Activated gamma-delta T cell (primary cell): Measurements from ENCODE around the gene MDH1.

Experiments used
- DNase-seq: peaks from one replicate; lab custom pipeline; 2025; lab: John Stamatoyannopoulos, UW

Gene MDH1

DNA sequence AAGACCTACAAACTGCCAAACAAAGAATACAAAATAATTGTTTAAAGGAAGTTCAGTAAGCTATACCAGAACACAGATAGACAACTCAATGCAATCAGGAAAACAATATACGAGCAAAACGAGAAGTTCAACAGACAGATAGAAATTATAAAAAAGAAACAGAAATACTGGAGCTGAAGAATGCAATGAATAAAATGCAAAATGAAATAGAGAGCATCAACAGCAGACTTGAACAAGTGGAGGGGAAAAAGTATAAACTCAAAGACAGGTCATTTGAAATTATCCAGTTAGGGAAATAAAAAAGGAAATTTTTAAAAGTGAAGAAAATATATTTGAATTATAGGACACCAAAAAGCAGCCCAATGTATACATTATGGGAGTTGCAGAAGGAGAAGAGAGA, 43.6 kb downstream of the MDH1 start:
- no peak for DNase-seq

DNA sequence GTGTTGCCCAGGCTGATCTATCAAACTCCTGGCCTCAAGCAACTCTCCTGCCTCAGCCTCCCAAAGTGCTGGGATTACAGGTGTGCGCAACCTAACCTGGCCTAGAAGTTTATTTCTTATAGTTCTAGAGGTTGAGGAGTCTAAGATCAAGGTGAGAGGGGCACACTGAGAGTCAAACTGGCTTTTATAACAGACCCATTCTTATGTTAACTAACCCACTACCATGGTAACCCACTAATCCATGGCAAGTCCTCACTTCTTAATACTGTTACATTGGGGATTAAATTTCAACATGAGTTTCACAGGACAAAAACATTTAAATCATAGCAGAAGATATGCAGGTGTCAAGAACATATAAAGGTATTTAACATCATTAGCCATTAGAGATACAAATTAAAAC, 50.6 kb downstream of the MDH1 start:
- DNase-seq, result no peak

DNA sequence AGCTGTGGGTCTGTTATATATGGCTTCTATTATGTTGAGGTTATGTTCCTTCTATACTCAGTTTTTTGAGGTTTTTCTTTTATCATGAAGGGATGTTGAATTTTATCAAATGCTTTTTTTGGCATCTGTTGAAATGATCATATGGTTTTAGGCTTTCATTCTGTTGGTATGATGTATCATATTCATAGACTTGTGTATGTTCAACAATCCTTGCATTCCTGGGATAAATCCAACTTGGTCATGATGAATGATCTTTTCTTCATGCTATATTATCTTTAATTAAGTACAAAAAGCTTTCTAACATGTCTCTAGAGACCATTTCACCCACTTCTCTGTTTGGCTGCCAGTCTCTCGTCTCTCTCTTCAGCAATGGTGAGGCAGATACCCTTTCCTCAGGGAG, 54.2 kb downstream of the MDH1 start:
- DNase-seq, result no peak

DNA sequence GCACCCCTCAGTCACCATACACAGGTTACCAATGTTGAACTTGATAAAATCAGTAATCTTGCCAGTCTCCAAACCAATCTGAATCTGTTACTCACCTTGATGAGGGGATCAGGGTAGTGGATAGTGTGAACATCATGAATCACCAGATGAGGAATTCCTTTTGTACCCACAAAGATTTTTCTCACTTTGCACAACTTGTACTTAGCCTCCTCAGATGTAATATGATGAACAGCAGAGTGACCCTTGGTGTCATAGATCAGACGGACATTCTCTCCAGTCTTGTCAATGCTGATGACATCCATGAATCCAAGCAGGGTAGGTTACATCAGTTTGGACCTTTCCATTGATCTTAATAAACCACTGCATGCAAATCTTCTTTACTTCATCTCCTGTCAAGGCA, 54.7 kb downstream of the MDH1 start:
- DNase-seq, result no peak

DNA sequence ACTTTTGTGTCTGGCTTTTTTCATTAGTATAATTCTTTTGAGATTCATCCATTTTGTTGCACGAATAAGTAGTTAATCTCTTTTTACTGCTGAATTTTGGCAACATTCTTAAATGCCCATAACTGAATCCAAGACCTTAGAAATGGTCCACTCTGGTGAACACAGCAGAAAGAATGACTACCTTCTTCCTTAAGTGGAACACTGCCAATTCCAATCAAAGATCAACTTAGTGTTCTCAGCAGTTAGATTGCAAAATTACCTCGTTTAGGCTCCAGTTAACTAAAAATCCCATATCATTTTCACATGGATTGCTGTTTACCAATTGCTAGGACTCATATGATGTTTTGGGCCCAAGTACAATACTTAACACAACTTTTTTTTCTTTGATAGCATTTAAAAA, 59.9 kb downstream of the MDH1 start:
- DNase-seq, result no peak

DNA sequence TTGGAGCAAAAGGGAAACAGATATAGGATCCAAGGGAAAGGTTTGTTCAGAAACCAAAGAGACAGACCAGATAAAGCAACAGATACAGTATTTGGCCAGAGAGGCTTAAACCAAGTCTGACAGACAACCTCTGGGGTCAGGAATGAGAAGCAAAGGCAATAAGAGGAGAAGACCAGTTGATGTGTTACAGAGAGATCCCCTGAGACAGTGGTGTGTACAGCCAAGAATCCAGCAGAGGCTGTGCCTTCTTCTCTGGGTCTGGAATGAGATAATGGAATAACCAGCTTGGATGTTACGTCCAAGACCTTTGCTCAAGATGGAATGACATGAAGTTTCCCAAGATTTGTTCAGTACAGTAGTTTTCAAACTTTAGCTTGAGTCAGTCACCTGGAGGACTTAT, 61.1 kb downstream of the MDH1 start:
- DNase-seq, result no peak

DNA sequence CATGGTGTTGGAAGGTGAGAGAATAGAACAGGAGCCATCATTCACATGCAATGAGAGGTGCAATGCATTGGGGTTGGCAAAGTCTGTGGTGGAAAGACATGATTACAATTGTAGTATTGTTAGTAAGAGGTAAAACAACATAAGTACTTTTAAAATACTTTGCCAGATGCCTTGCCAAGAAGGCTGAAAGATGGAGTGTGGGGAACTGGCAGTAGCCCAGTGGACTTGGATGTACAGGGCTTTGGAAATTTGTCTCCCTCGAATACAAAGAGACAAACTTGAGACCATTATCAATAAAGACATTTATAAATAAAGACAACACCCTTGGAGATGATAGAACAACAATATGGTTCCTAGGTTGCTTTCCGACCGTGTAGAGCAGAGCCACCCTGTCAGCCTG, 62.0 kb downstream of the MDH1 start:
- DNase-seq, result no peak

DNA sequence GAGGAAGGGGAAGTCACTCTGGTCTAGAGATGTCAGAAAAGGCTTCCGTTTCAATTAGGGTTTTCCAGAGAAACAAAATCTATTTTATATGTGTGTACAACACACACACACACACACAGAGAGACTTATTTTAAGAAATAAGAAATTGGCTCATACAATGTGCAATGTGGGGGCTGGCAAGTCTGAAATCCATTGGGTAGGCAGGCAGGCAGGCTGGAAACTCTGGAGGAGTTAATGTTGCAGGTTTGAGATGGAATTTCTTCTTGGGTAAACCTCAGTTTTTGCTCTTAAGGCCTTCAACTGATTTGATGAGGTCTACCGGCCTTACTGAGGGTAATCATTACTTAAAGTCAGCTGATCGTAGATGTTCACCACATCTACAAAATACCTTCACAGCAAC, 62.6 kb downstream of the MDH1 start:
- DNase-seq, result no peak

DNA sequence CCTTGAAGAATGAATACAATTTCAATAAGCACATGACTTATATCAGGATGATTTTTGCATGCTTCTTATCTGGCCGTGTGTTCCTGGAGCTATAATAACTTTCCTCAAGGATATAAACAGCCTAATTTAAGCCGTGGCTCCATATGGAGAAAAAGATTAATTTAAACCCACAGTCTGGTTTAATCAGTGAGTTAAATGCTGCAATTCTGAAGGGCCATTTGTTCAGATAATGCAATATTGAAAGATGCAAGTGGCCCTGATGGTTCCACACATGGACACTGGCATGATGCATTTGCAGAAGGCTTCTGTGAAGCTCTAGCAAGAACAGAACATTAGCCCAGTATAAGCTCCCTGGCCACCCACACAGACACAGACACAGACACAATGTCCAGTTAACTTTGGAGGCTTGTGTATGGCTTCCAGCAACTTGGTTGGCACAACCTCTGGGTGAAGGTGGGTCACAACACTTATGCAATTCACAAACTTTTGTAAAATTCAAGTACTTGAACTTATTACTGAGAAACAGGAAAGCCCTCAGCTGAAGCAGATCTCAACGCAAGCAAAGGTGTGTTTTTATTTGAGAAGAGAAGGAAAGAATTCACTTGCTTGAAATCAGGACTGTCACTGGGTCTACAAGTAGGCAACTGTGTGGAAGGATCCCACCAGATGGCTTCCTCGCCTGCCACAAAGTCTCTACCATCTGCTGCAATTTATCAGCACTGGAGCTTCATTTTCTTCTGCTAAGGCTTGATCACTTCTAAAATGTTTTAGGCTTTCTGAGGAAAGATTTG, 63.3 kb downstream of the MDH1 start:
- no peak for DNase-seq

DNA sequence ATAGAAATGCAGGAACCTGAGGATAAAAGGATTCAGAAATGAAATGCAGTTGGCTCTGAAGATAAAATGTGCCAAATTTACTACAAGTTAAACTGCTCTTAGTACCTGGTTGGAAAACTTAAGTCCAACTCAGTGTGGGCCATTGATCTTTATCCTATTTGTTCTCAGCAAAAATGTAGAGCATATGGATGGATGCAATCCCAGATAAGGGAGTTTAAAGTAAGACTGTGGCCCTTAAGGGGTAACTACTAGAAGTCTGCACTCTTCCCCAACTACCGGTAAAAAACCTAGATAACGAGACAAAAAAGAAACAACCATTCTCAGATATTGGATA, 63.9 kb downstream of the MDH1 start:
- no peak for DNase-seq

DNA sequence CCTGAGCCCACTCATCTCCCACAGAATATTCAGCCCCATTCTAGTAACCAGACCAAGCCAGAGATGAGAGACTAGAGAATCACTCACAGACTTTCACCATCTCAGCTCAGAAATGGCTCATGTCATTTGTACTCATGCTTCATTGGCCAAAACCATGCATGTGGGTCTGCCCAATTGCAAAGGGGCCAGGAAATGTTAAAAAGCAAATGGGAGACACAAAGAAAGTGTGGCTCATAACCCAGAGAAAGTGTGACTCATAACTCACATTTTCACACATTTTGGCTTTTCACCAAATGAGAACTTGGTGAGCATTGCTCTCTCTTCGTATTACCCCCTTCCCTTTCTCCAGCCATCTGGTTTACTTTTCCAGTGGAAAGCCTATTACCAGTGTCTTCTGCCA, 66.2 kb downstream of the MDH1 start:
- DNase-seq, result no peak
